IMR-90 (cell line): ENCODE data around the gene DENND1A. TPM values are rescaled to one million over a fixed set of nuclear protein-coding genes. Genes with fewer than 3 reads are reported as not detected.

Experiments
- ATAC-seq: fragments of 200-7000 bp; cut with Tn5 transposase; 2 replicates; pipeline ENCODE4 v1.9.1; 2020; ENCODE audit warnings: low read depth, mild to moderate bottlenecking, moderate library complexity
- BruUV-seq: library from RNA; stranded (reverse); fragments of 400-500 nt; replicated peaks from 2 replicates; lab custom pipeline; 2021; lab: Mats Ljungman, UMichigan
- CTCF ChIA-PET: fragments of 300-600 bp; formaldehyde crosslinking; extraction: SDS; loops from one replicate; lab custom pipeline; 2021; ENCODE audit warnings: antibody characterized with exemption; lab: Yijun Ruan, JAX
- POLR2A ChIA-PET: fragments of 300-600 bp; sonication (Branson Sonifier 250); formaldehyde crosslinking; loops from one replicate; lab custom pipeline; 2022; ENCODE audit warnings: antibody characterized with exemption; ENCODE audit not compliant: unreplicated experiment; lab: Charles Lee
- DNase-seq: peaks from one replicate; pipeline ENCODE4 v3.0.0; 2013
- H2AFZ ChIP-seq: replicated peaks from 2 replicates; pipeline ENCODE3; 2013; ENCODE audit warnings: low read length, mild to moderate bottlenecking; ENCODE audit not compliant: poor library complexity
- H2AK5ac ChIP-seq: 2 replicates; pipeline ENCODE4 v1.6.1; 2013; ENCODE audit warnings: low read depth, low read length, inconsistent platforms
- H2AK9ac ChIP-seq: replicated peaks from 2 replicates; pipeline ENCODE3; 2013; ENCODE audit warnings: mild to moderate bottlenecking, low read depth, low read length, moderate library complexity; ENCODE audit not compliant: poor library complexity
- H2BK120ac ChIP-seq: 2 replicates; pipeline ENCODE4 v1.6.1; 2013; ENCODE audit warnings: low read depth, low read length, inconsistent platforms
- H2BK15ac ChIP-seq: 3 replicates; pipeline ENCODE4 v1.6.1; 2013; ENCODE audit warnings: low read depth, low read length, inconsistent platforms
- H2BK20ac ChIP-seq: 2 replicates; pipeline ENCODE4 v1.6.1; 2013; ENCODE audit warnings: low read depth, mild to moderate bottlenecking, inconsistent platforms, low read length, moderate library complexity
- H2BK5ac ChIP-seq: 2 replicates; pipeline ENCODE4 v1.6.1; 2013; ENCODE audit warnings: mild to moderate bottlenecking, low read depth, low read length, inconsistent platforms; ENCODE audit not compliant: poor library complexity, severe bottlenecking
- H3K14ac ChIP-seq: replicated peaks from 2 replicates; pipeline ENCODE4 v1.6.1; 2013; ENCODE audit warnings: low read depth, low read length, inconsistent platforms
- H3K18ac ChIP-seq: 2 replicates; pipeline ENCODE4 v1.6.1; 2013; ENCODE audit warnings: low read depth, low read length, control low read depth
- H3K23ac ChIP-seq: 2 replicates; pipeline ENCODE4 v1.6.1; 2013; ENCODE audit warnings: low read depth, low read length, inconsistent platforms
- H3K27ac ChIP-seq: 2 replicates; pipeline ENCODE4 v1.5.1; 2013; ENCODE audit warnings: mild to moderate bottlenecking, control low read depth, low read length; ENCODE audit not compliant: insufficient read depth
- H3K27me3 ChIP-seq: 2 replicates; pipeline ENCODE4 v1.6.1; 2013; ENCODE audit warnings: low read length; ENCODE audit not compliant: control insufficient read depth, insufficient read depth
- H3K36me3 ChIP-seq: 2 replicates; pipeline ENCODE4 v1.6.1; 2013; ENCODE audit warnings: low read length, mixed read lengths; ENCODE audit not compliant: control insufficient read depth, insufficient read depth
- H3K4ac ChIP-seq: 2 replicates; pipeline ENCODE4 v1.6.1; 2013; ENCODE audit warnings: low read depth, low read length, inconsistent platforms
- H3K4me1 ChIP-seq: 2 replicates; pipeline ENCODE4 v1.6.1; 2013; ENCODE audit warnings: low read length, mixed read lengths; ENCODE audit not compliant: control insufficient read depth, insufficient read depth
- H3K4me2 ChIP-seq: 2 replicates; pipeline ENCODE4 v1.6.1; 2013; ENCODE audit warnings: low read depth, mild to moderate bottlenecking, control low read depth, low read length, moderate library complexity
- H3K4me3 ChIP-seq: 2 replicates; pipeline ENCODE4 v1.5.1; 2013; ENCODE audit warnings: low read depth, mild to moderate bottlenecking, control low read depth, low read length, moderate library complexity; ENCODE audit not compliant: insufficient read depth
- H3K56ac ChIP-seq: 2 replicates; pipeline ENCODE4 v1.6.1; 2013; ENCODE audit warnings: low read length, inconsistent platforms; ENCODE audit not compliant: insufficient read depth; ENCODE audit errors: extremely low read depth
- H3K79me1 ChIP-seq, 2 experiments: 2 replicates each; pipeline ENCODE4 v1.6.1; 2013; ENCODE audit warnings: low read length in 2 of 2, inconsistent platforms in 1 of 2, low read depth in 1 of 2
- H3K9ac ChIP-seq: 2 replicates; pipeline ENCODE4 v1.6.1; 2013; ENCODE audit warnings: low read depth, low read length, control low read depth
- H3K9me1 ChIP-seq: 2 replicates; pipeline ENCODE4 v1.6.1; 2013; ENCODE audit warnings: low read length, inconsistent platforms; ENCODE audit not compliant: insufficient read depth
- H3K9me3 ChIP-seq: 2 replicates; pipeline ENCODE4 v1.6.1; 2013; ENCODE audit warnings: low read length; ENCODE audit not compliant: control insufficient read depth, insufficient read depth
- H4K20me1 ChIP-seq: 2 replicates; pipeline ENCODE4 v1.6.1; 2013; ENCODE audit warnings: low read length, inconsistent platforms; ENCODE audit not compliant: insufficient read depth
- H4K5ac ChIP-seq: 2 replicates; pipeline ENCODE4 v1.6.1; 2013; ENCODE audit warnings: mild to moderate bottlenecking, low read depth, low read length, control low read depth
- H4K8ac ChIP-seq, 2 experiments: 2 replicates each; pipeline ENCODE4 v1.6.1; 2013; ENCODE audit warnings: low read depth in 2 of 2, low read length in 2 of 2, control low read depth in 1 of 2, inconsistent platforms in 1 of 2
- H4K91ac ChIP-seq: 2 replicates; pipeline ENCODE4 v1.6.1; 2013; ENCODE audit warnings: low read depth, low read length, inconsistent platforms; ENCODE audit not compliant: insufficient read depth
- BHLHE40 ChIP-seq: fragments of 150-350 bp; IDR thresholded peaks from 2 replicates; pipeline ENCODE4 v1.6.1; 2016; ENCODE audit warnings: mild to moderate bottlenecking, low read depth, low read length
- CEBPB ChIP-seq: IDR thresholded peaks from 2 replicates; pipeline ENCODE4 v1.6.1; 2012; ENCODE audit warnings: low read depth, low read length, improper control_type of control experiment
- CHD1 ChIP-seq: IDR thresholded peaks from 2 replicates; pipeline ENCODE4 v1.6.1; 2012; ENCODE audit warnings: low read depth, low read length, improper control_type of control experiment
- FOS ChIP-seq: fragments of 150-350 bp; IDR thresholded peaks from 2 replicates; pipeline ENCODE4 v1.6.1; 2016; ENCODE audit warnings: low read depth, low read length
- MAFK ChIP-seq: IDR thresholded peaks from 2 replicates; pipeline ENCODE4 v1.6.1; 2012; ENCODE audit warnings: low read depth, low read length, improper control_type of control experiment
- MAZ ChIP-seq: IDR thresholded peaks from 2 replicates; pipeline ENCODE4 v1.6.1; 2012; ENCODE audit warnings: low read depth, mild to moderate bottlenecking, low read length, improper control_type of control experiment, moderate library complexity, borderline replicate concordance
- MXI1 ChIP-seq: IDR thresholded peaks from 2 replicates; pipeline ENCODE4 v1.6.1; 2012; ENCODE audit warnings: low read depth, mild to moderate bottlenecking, low read length, moderate library complexity, borderline replicate concordance
- NFE2L2 ChIP-seq: fragments of 150-350 bp; IDR thresholded peaks from 2 replicates; pipeline ENCODE4 v1.6.1; 2016; ENCODE audit warnings: low read depth, mild to moderate bottlenecking, low read length
- POLR2A ChIP-seq: IDR thresholded peaks from 2 replicates; pipeline ENCODE4 v1.6.1; 2012; ENCODE audit warnings: mild to moderate bottlenecking, low read depth, low read length
- RAD21 ChIP-seq: IDR thresholded peaks from 2 replicates; pipeline ENCODE4 v1.6.1; 2012; ENCODE audit warnings: low read length, improper control_type of control experiment
- RCOR1 ChIP-seq: IDR thresholded peaks from 2 replicates; pipeline ENCODE4 v1.6.1; 2012; ENCODE audit warnings: mild to moderate bottlenecking, low read length, improper control_type of control experiment; ENCODE audit not compliant: insufficient replicate concordance
- RFX5 ChIP-seq: IDR thresholded peaks from 2 replicates; pipeline ENCODE4 v1.8.0; 2012; ENCODE audit warnings: low read depth, mild to moderate bottlenecking, low read length, moderate library complexity
- SMC3 ChIP-seq: fragments of 150-350 bp; IDR thresholded peaks from 2 replicates; pipeline ENCODE4 v1.6.1; 2016; ENCODE audit warnings: low read depth, mild to moderate bottlenecking, antibody characterized with exemption, low read length, moderate library complexity
- WGBS, 2 experiments: methylation state at CpG; one replicate each; pipeline versions ENCODE4 v1.1.5 to v1.1.7; 2013; ENCODE audit warnings: missing lambda C conversion rate in 2 of 2; ENCODE audit not compliant: insufficient read length in 1 of 2; ENCODE audit errors: extremely low coverage in 2 of 2; 5-methylcytosine and 5-hydroxymethylcytosine counted together
- dilution Hi-C: fragments of 300-500 bp; cut with HindIII; formaldehyde crosslinking; loops from one replicate; pipeline ENCODE4 v1.14.3; 2018; ENCODE audit warnings: low sequenced_read_pairs; ENCODE audit not compliant: unreplicated experiment
- in situ Hi-C: fragments of 300-500 bp; cut with MboI; formaldehyde crosslinking; loops from 3 replicates; pipeline ENCODE4 v1.14.3; 2019; ENCODE audit warnings: low sequenced_read_pairs, inconsistent platforms, mixed read lengths
- intact Hi-C: fragments of 100-400 bp; cut with micrococcal nuclease; formaldehyde crosslinking; loops from 2 replicates; pipeline ENCODE4 v1.10.0; 2022
- polyA plus RNA-seq, 3 experiments: library from polyadenylated mRNA; depleted of rRNA; stranded (reverse); fragments of >200 nt; gene quantifications; 2 replicates each; pipeline ENCODE4 v1.2.3, GENCODE V29; 2012; ENCODE audit warnings: low replicate concordance in 1 of 3
- total RNA-seq: library from RNA; depleted of rRNA; stranded (reverse); fragments of >200 nt; gene quantifications from 2 replicates; pipeline ENCODE4 v1.2.3, GENCODE V29; 2012
- TF ChIP-seq, protein P1 (sequence below): conservative IDR thresholded peaks from 2 replicates; pipeline ENCODE4 v1.5.1; 2012; ENCODE audit warnings: mild to moderate bottlenecking, low read depth, low read length, improper control_type of control experiment
- TF ChIP-seq, protein P2 (sequence below): fragments of 150-350 bp; IDR thresholded peaks from 2 replicates; pipeline ENCODE4 v1.6.1; 2016; ENCODE audit warnings: low read depth, mild to moderate bottlenecking, low read length, moderate library complexity, borderline replicate concordance
- TF ChIP-seq, protein P3 (sequence below): fragments of 150-350 bp; IDR thresholded peaks from 2 replicates; pipeline ENCODE4 v1.6.1; 2017; ENCODE audit warnings: mild to moderate bottlenecking, antibody characterized with exemption, low read length, low read depth

DENND1A gene
- total and polyA plus RNA-seq, 2 of the 4 experiments (the other 2 are of a cell fraction), result 21.4 to 27.6 TPM

DNA sequence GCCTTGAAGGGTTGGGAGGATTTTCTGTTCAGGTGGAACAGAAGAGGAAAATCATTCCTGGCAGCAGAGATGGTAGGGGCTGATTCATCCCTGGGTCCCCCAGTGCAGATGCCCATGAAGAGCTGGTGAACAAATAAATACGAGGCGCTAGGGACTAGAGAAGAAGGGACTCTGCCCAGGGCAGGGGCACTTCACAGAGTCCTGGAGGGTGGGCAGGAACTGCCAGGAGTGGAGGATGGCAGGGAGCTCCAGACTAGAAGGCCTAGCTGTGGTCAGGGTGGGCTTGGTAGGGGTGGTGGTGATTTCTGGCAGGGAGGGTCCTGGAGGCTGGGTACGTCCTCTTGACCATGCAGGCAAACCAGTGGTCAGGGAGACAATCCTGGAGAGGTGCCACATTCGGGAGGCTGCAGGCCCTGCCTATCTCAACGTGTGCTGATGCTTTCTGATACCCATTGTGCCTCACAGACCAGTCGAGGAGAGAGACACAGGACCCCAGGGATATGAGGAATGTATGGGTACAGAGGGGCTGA is 504.0 kb downstream of the DENND1A start:
- Histone ChIP-seq H3K9me3 (no peaks in the 10 kb centered on the region; the same call in 1 of the 2 replicates), H2AK9ac (no peak overlapping the region), H3K9me1 (no peaks in the 10 kb centered on the region; the same call in 1 of the 2 replicates), H3K79me1 (no peaks in the 10 kb centered on the region), H3K23ac (no peak overlapping the region), H3K4me1 (no peaks in the 10 kb centered on the region), H3K4me2 (no peak overlapping the region), H3K14ac (no peak overlapping the region), H2AFZ (peak overlapping the region; percentile 37), H2AK5ac (no peak overlapping the region), H4K5ac (no peak overlapping the region), H2BK5ac (no peak overlapping the region), H3K18ac (no peak overlapping the region), H4K20me1 (no peaks in the 10 kb centered on the region), H4K8ac (no peak overlapping the region), H3K27me3 (no peaks in the 10 kb centered on the region), H3K27ac (no peak overlapping the region), H4K91ac (no peak overlapping the region), H2BK15ac (no peak overlapping the region), H3K4ac (no peak overlapping the region), H3K4me3 (no peak overlapping the region), H3K56ac (no peak overlapping the region), H3K36me3 (no peaks in the 10 kb centered on the region), H3K9ac (no peak overlapping the region), H2BK120ac (no peak overlapping the region), H2BK20ac (no peak overlapping the region)
- ATAC-seq (no peak), DNase-seq (no peak)
- in situ Hi-C loops, result no loop called here
- dilution Hi-C loops, result no loop called here
- BruUV-seq, result no TSS peak
- intact Hi-C loops, result no loop called here
- TF ChIP-seq SMC3 (no peak), RCOR1 (no peak), POLR2A (no peak), MXI1 (no peak), MAZ (no peak), NFE2L2 (no peak), CEBPB (no peak), RFX5 (no peak), MAFK (no peak), CHD1 (no peak), FOS (no peak), BHLHE40 (no peak), RAD21 (no peak)
- TF ChIP-seq, protein P1, sequence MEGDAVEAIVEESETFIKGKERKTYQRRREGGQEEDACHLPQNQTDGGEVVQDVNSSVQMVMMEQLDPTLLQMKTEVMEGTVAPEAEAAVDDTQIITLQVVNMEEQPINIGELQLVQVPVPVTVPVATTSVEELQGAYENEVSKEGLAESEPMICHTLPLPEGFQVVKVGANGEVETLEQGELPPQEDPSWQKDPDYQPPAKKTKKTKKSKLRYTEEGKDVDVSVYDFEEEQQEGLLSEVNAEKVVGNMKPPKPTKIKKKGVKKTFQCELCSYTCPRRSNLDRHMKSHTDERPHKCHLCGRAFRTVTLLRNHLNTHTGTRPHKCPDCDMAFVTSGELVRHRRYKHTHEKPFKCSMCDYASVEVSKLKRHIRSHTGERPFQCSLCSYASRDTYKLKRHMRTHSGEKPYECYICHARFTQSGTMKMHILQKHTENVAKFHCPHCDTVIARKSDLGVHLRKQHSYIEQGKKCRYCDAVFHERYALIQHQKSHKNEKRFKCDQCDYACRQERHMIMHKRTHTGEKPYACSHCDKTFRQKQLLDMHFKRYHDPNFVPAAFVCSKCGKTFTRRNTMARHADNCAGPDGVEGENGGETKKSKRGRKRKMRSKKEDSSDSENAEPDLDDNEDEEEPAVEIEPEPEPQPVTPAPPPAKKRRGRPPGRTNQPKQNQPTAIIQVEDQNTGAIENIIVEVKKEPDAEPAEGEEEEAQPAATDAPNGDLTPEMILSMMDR, result no peak
- TF ChIP-seq, protein P2, sequence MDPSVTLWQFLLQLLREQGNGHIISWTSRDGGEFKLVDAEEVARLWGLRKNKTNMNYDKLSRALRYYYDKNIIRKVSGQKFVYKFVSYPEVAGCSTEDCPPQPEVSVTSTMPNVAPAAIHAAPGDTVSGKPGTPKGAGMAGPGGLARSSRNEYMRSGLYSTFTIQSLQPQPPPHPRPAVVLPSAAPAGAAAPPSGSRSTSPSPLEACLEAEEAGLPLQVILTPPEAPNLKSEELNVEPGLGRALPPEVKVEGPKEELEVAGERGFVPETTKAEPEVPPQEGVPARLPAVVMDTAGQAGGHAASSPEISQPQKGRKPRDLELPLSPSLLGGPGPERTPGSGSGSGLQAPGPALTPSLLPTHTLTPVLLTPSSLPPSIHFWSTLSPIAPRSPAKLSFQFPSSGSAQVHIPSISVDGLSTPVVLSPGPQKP, result no peak
- TF ChIP-seq, protein P3, sequence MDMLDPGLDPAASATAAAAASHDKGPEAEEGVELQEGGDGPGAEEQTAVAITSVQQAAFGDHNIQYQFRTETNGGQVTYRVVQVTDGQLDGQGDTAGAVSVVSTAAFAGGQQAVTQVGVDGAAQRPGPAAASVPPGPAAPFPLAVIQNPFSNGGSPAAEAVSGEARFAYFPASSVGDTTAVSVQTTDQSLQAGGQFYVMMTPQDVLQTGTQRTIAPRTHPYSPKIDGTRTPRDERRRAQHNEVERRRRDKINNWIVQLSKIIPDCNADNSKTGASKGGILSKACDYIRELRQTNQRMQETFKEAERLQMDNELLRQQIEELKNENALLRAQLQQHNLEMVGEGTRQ, result no peak
- POLR2A ChIA-PET, result no interaction called here
- WGBS, 2 experiments, result 74% methylated on average over 5 of the region's 6 CpGs; no CpG with 5 or more reads in 1 of the 2 experiments
- CTCF ChIA-PET, result no interaction called here
